GM12878 (cell line): Measurements from ENCODE around the gene TARP.

Experiments used
- BHLHE40 ChIP-seq, 2 experiments: fragments of 450-650 bp in 1 of 2; IDR thresholded peaks; 2 replicates each; pipeline ENCODE4 v1.6.1; 2011 to 2017; ENCODE audit warnings: low read depth in 2 of 2, borderline replicate concordance in 1 of 2, improper control_type of control experiment in 1 of 2, low read length in 1 of 2, mild to moderate bottlenecking in 1 of 2
- EZH2 ChIP-seq: IDR thresholded peaks from 2 replicates; pipeline ENCODE4 v1.6.1; 2012; ENCODE audit warnings: low read depth, mild to moderate bottlenecking, control low read depth, inconsistent platforms, low read length, borderline replicate concordance; ENCODE audit not compliant: control insufficient read depth
- JUNB ChIP-seq: IDR thresholded peaks from 2 replicates; pipeline ENCODE4 v1.6.1; 2016; ENCODE audit warnings: antibody characterized with exemption, mild to moderate bottlenecking
- SIN3A ChIP-seq: IDR thresholded peaks from 2 replicates; pipeline ENCODE4 v1.6.1; 2012; ENCODE audit warnings: low read depth, low read length, improper control_type of control experiment
- TAF1 ChIP-seq: IDR thresholded peaks from 2 replicates; pipeline ENCODE4 v1.6.1; 2011; ENCODE audit warnings: mild to moderate bottlenecking, low read depth, low read length, borderline replicate concordance
- TCF7 ChIP-seq: IDR thresholded peaks from 2 replicates; pipeline ENCODE4 v1.6.1; 2014; ENCODE audit warnings: antibody characterized with exemption, borderline replicate concordance
- TF ChIP-seq, protein P1 (sequence below), 3 experiments: IDR thresholded peaks in 2 of 3; conservative IDR thresholded peaks in 1 of 3; 2 replicates each; pipeline ENCODE4 v1.5.1; 2011; ENCODE audit warnings: low read depth in 3 of 3, low read length in 3 of 3, mild to moderate bottlenecking in 3 of 3, control low read depth in 2 of 3, moderate library complexity in 2 of 3, inconsistent platforms in 1 of 3, mixed read lengths in 1 of 3; ENCODE audit not compliant: control insufficient read depth in 2 of 3, insufficient read depth in 1 of 3; ENCODE audit errors: extremely low read depth in 1 of 3
- TF ChIP-seq, protein P2 (sequence below): fragments of 450-650 bp; IDR thresholded peaks from 2 replicates; pipeline ENCODE4 v1.6.1; 2017; ENCODE audit warnings: mild to moderate bottlenecking, moderate library complexity

DNA sequence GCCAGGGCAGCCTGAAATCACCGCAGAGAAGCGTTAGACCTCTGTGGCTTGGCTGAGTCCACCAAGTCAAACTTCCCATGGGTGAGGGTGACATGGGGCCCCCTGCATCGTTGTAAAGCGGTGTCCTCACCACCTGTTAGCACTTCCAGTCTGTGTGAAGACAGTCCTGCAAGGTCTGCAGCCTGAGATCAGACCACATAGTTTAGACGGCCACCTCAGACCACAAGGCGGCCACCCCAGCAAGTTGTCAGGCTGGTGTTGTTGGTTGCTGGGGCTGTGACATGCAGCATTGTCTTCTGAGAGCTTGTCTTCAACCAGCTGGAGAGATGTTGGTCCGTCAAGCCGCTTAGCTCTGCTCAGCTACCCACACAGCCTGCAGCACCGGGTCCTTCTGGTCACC is 44.1 kb upstream of the TARP start:
- TF ChIP-seq TCF7 (no peak), TAF1 (no peak), EZH2 (no peak), SIN3A (no peak), JUNB (no peak), BHLHE40 (IDR thresholded peaks at IDR 0.05; ENCODE audit: borderline replicate concordance in 1 of 2, low read depth in 2 of 2, low read length in 1 of 2) (no peak)
- TF ChIP-seq, protein P1, sequence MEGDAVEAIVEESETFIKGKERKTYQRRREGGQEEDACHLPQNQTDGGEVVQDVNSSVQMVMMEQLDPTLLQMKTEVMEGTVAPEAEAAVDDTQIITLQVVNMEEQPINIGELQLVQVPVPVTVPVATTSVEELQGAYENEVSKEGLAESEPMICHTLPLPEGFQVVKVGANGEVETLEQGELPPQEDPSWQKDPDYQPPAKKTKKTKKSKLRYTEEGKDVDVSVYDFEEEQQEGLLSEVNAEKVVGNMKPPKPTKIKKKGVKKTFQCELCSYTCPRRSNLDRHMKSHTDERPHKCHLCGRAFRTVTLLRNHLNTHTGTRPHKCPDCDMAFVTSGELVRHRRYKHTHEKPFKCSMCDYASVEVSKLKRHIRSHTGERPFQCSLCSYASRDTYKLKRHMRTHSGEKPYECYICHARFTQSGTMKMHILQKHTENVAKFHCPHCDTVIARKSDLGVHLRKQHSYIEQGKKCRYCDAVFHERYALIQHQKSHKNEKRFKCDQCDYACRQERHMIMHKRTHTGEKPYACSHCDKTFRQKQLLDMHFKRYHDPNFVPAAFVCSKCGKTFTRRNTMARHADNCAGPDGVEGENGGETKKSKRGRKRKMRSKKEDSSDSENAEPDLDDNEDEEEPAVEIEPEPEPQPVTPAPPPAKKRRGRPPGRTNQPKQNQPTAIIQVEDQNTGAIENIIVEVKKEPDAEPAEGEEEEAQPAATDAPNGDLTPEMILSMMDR (IDR thresholded peaks at IDR 0.05 in 2 of 3, conservative IDR thresholded peaks at IDR 0.05 in 1 of 3; ENCODE audit: control insufficient read depth in 2 of 3, extremely low read depth in 1 of 3, insufficient read depth in 1 of 3, low read depth in 3 of 3, low read length in 3 of 3), result no peak
- TF ChIP-seq, protein P2, sequence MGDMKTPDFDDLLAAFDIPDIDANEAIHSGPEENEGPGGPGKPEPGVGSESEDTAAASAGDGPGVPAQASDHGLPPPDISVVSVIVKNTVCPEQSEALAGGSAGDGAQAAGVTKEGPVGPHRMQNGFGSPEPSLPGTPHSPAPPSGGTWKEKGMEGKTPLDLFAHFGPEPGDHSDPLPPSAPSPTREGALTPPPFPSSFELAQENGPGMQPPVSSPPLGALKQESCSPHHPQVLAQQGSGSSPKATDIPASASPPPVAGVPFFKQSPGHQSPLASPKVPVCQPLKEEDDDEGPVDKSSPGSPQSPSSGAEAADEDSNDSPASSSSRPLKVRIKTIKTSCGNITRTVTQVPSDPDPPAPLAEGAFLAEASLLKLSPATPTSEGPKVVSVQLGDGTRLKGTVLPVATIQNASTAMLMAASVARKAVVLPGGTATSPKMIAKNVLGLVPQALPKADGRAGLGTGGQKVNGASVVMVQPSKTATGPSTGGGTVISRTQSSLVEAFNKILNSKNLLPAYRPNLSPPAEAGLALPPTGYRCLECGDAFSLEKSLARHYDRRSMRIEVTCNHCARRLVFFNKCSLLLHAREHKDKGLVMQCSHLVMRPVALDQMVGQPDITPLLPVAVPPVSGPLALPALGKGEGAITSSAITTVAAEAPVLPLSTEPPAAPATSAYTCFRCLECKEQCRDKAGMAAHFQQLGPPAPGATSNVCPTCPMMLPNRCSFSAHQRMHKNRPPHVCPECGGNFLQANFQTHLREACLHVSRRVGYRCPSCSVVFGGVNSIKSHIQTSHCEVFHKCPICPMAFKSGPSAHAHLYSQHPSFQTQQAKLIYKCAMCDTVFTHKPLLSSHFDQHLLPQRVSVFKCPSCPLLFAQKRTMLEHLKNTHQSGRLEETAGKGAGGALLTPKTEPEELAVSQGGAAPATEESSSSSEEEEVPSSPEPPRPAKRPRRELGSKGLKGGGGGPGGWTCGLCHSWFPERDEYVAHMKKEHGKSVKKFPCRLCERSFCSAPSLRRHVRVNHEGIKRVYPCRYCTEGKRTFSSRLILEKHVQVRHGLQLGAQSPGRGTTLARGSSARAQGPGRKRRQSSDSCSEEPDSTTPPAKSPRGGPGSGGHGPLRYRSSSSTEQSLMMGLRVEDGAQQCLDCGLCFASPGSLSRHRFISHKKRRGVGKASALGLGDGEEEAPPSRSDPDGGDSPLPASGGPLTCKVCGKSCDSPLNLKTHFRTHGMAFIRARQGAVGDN, result no peak
